Measurements from ENCODE around the gene PACSIN1.

The PACSIN1 gene

DNA sequence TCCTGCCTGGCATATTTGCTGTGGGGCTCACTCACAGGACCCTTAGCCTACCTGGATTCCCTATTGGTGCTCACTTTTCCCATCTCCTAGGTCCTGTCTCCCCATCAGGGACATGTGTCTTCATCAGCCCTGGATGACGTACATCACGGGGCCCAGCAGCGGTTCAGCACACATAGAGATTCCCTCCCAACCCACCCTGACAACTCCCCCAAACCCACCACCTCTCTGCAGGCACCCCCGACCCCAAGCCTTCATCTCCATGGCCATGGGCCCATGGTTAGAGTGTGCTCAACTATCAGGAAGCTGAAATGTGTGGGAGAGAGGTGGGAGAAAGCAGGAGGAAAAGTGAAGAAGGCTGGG lies 115.7 kb downstream of the PACSIN1 start:
- DNase-seq (ENCODE audit: low read depth), result no peak

DNA sequence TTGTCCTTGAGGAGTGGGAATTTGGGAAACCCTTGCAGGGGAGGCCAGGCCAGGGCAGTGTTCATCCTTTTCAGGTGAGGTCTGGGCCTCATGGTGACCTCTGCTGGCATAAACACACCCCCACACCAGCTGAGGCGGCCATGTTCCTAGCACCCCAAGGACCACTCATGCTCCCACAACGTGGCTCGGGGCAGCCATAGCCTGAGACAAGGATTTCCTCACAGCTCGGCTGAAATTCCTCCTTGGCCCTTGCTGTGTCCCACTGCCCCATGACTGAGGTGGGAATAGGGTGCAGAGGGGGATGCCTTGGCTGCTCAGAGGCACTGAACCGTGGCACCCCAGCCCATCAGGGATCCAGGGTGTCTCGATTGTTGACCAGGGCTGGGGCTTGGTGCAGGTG lies 117.6 kb downstream of the PACSIN1 start:
- DNase-seq (ENCODE audit: low read depth), result no peak

DNA sequence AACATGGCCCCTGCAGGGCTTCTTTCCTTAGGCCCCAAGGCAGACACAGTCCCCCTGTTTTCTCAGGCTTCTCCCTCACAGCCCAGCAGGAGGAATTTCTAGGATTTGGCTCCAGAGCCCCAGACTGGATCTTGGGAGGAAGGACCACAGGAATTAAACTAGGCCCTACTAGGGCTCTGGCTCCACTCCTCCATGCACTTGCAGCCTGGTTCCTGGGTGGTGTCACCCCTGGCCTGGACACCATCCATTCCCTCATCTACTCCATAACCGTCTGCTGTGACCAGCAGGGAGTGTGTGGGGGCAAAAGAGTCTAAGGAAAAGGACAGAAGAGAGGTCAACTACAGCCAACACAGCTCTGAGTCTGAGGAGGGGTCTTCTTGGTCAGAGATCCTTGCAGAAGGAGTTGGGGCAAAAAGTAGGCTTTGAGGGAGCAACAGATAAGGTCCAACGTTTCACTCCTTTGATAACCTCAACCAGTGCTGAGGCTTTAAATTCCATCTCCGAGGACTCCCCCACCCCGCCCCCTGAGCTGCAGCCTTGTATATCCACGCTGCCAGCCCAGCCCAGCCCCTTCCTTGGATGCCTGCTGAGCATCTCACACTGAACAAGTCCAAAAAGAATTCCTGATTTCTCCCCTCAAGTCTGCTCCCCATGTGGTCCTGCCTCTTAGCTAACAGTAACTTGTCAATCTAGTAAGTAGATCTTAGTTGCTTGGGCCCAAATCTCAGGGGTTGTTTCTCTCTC lies 118.2 kb downstream of the PACSIN1 start:
- no peak for DNase-seq (ENCODE audit: low read depth)

DNA sequence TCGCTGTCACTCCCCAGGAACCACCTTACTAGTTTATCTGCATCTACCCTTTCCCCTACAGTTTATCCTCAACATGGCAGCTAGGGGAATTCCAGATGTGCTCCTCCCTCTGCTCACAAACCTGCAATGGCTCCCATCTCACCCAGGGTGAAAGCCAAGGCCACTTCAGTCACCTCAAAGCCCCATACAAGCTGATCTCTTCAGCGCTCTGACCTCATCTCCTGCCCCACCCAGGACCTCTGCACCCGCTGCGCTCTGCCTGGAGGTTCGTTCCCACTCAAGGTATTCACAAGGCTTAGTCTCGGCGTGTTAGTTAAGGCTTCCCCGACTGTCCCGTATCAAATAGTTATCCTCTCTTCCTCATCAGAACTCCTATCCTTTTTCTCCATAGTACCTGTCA lies 118.8 kb downstream of the PACSIN1 start:
- DNase-seq (ENCODE audit: low read depth), result no peak

Data from T follicular helper cell (primary cell).